T-helper 1 cell treated with Interleukin-12 subunit alpha and Interleukin-12 subunit beta and Interleukin-4 antibody, amounts not matched to agents 30 μg/mL and 1 μg/mL, for 36 hours (primary cell): ENCODE results near the gene DIRAS2.

Experiments used
- H3K27ac Mint-ChIP-seq: one replicate; pipeline ENCODE4 v1.8.0; 2021; ENCODE audit warnings: mild to moderate bottlenecking, mixed read lengths
- H3K27me3 Mint-ChIP-seq: one replicate; pipeline ENCODE4 v1.8.0; 2021; ENCODE audit warnings: low read depth, mixed read lengths
- H3K36me3 Mint-ChIP-seq: one replicate; pipeline ENCODE4 v1.8.0; 2021; ENCODE audit warnings: low read depth, mixed read lengths
- H3K4me1 Mint-ChIP-seq: one replicate; pipeline ENCODE4 v1.8.0; 2021; ENCODE audit warnings: low read depth, mixed read lengths
- H3K4me3 Mint-ChIP-seq: one replicate; pipeline ENCODE4 v1.8.0; 2021; ENCODE audit warnings: mild to moderate bottlenecking, moderate library complexity, mixed read lengths
- H3K9me3 Mint-ChIP-seq: one replicate; pipeline ENCODE4 v1.8.0; 2021; ENCODE audit warnings: mixed read lengths

Gene DIRAS2

DNA sequence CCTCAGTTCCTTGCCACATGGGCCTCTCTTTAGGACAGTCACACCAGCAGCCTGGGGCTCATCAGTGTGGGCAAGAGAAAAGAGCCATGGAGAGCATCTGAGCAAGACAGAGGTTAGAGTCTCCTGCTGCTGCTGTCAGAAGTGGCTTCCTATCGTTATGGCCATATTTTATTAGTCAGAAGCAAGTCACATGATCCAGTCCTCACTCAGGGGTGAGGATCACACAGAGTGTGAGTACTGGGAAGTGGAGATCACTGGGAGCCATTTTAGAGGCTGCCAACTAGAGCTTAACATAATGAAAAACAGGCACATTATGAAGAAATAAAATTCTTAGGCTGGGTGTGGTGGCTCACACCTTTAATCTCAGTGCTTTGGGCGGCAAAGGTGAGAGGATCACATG, 62.0 kb downstream of the DIRAS2 start:
- Mint-ChIP-seq H3K36me3 (no peaks in the 10 kb centered on the region), H3K4me3 (no peak overlapping the region), H3K4me1 (no peaks in the 10 kb centered on the region), H3K27me3 (peaks cover 3% of the 10 kb centered on the region), H3K9me3 (no peaks in the 10 kb centered on the region), H3K27ac (no peak overlapping the region)

DNA sequence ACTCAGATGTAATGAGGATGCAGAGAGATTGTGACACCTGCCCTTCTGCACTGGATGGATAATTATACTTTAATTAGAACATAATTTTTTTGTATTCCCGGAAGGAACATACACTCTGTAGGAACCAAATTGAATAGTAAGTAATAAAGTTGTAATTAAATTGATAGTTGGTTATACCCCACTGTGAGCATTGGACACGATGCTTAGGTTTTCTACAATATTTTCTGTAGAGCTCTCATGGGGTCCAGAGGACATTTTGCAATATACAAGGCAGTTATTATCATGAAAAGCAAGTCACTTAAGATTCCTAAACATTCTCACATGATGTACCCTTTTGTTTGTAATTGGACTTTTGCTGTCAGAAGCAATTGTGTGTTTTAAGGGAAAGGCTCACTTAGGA, 63.4 kb downstream of the DIRAS2 start:
- H3K27me3 Mint-ChIP-seq: peaks cover 10% of the 10 kb centered on the region
- no peak overlapping the region for H3K4me3 Mint-ChIP-seq
- H3K9me3 Mint-ChIP-seq: no peaks in the 10 kb centered on the region
- no peaks in the 10 kb centered on the region for H3K36me3 Mint-ChIP-seq
- H3K4me1 Mint-ChIP-seq: no peaks in the 10 kb centered on the region
- no peak overlapping the region for H3K27ac Mint-ChIP-seq

DNA sequence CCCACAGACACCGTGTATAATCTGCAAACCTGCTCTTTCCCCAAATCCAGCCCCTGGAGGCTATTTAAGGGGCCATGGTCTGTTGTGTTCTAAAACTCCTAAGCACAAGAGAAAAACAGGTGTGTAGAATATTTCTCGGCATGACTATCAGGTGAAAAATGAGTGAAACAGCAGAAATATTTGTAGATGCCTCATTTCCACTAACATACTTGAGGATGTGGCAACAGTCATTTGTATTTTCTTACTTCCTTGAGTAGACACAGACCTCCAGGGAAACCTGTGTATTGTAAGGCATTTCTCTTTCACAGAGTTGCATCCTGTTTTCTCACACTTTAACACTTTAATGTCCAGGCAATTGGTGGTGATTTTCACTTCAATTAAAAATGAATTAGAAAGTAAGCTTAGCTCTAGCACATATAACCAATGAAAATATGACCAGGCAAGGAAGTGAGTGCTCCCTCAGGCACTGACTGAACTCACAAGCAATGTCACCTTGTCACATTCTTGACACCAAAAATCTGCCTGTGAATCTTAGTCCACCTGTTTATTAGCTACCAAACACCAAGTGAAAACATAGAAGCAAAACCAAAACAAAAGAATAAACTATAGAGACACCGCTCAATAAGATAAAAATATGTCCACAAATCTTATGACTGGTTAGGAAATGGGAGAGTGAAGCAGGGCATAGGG, 64.4 kb downstream of the DIRAS2 start:
- H3K27ac Mint-ChIP-seq: no peak overlapping the region
- H3K27me3 Mint-ChIP-seq: peaks cover 10% of the 10 kb centered on the region
- H3K4me1 Mint-ChIP-seq: no peaks in the 10 kb centered on the region
- no peak overlapping the region for H3K4me3 Mint-ChIP-seq
- H3K9me3 Mint-ChIP-seq: no peaks in the 10 kb centered on the region
- no peaks in the 10 kb centered on the region for H3K36me3 Mint-ChIP-seq

DNA sequence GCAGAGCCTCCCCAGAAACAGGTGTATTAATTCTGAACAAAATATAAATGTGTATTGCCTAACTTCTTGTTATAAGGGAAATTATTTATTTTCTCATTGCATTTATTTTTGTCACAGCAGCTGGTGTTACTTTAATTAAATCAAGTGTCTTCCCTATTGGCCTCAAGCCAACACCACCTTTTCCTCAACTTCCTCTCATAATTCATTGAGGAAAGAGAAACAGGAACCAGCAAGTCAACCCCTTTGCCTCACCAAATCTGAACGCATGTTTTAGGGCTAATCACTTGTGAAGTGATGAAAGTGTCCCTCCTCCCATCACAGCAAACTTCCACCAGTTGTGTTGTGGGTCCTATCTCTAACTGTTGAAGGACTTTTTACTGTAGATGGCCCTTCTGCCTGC, 73.1 kb downstream of the DIRAS2 start:
- Mint-ChIP-seq H3K4me1 (no peaks in the 10 kb centered on the region), H3K27ac (no peak overlapping the region), H3K27me3 (peaks cover 15% of the 10 kb centered on the region), H3K4me3 (no peak overlapping the region), H3K9me3 (no peaks in the 10 kb centered on the region), H3K36me3 (no peaks in the 10 kb centered on the region)

DNA sequence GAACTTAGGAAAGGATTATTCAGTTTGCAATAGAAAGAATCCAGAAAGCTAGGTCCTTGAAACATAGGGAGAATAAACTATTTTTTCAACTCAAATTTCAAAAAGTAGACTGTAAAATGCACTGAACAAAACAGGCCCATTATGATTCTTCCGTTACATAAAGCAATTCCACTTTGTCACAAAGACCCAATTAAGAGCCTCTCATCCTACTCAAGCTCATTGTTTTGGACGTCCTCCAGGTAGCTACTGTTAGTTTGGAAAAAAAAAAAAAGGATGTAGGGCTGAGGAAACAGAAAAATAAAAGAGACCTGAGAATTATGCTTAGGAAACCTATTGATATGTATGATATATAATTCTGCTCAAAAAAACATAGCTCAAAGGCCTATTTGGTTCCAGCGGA, 74.0 kb downstream of the DIRAS2 start:
- Mint-ChIP-seq H3K9me3 (no peaks in the 10 kb centered on the region), H3K27me3 (peaks cover 15% of the 10 kb centered on the region), H3K4me1 (no peaks in the 10 kb centered on the region), H3K4me3 (no peak overlapping the region), H3K27ac (no peak overlapping the region), H3K36me3 (no peaks in the 10 kb centered on the region)

DNA sequence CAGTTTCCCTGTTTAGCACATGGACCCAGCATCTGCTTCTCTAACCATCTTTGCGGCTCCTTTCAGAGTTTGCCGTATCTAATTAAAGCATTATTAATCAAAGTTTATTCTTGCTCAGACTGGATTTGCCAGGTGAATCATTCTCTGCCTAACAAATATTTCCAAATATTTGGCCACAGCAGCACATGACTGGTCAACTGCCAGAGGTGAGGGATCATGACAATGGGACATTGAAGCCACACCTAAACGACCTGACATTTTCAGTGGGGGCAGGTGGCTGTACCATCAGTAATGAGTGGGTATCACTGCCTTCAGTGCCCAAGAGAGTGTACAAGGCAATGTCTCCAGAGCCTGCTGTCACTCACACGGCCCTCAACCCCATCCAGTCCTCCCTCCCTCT, 80.4 kb downstream of the DIRAS2 start:
- Mint-ChIP-seq H3K36me3 (no peaks in the 10 kb centered on the region), H3K4me3 (no peak overlapping the region), H3K27ac (no peak overlapping the region), H3K4me1 (no peaks in the 10 kb centered on the region), H3K9me3 (no peaks in the 10 kb centered on the region), H3K27me3 (no peaks in the 10 kb centered on the region)
